Right forelimb (tissue), 1 donor: ENCODE measurements around the gene SENP8.
"Not testable (repeated sequence)": the region's sequence is repeated elsewhere in the genome, so short reads cannot be mapped to it uniquely, and the experiment has no call there.

Experiments
- DNase-seq: peaks from one replicate; pipeline ENCODE4 v3.0.0-alpha.2; 2018

SENP8 gene

DNA sequence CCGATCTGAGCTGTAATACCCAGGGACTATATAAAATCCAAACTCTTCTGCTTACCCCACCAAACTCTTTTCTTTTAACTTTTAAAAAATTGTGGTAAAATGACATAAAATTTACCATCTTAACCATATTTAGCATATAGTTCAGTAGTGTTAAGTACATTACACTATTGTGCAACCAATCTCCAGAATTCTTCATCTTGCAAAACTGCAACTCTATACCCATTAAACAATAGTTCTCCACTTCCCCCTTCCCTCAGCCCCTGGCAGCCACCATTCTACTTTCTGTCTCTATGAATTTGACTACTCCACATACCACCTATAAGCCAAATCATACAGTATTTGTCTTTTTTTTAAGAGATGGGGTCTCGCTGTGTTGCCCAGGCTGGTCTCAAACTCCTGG lies 38.7 kb downstream of the SENP8 start:
- no peak for DNase-seq

DNA sequence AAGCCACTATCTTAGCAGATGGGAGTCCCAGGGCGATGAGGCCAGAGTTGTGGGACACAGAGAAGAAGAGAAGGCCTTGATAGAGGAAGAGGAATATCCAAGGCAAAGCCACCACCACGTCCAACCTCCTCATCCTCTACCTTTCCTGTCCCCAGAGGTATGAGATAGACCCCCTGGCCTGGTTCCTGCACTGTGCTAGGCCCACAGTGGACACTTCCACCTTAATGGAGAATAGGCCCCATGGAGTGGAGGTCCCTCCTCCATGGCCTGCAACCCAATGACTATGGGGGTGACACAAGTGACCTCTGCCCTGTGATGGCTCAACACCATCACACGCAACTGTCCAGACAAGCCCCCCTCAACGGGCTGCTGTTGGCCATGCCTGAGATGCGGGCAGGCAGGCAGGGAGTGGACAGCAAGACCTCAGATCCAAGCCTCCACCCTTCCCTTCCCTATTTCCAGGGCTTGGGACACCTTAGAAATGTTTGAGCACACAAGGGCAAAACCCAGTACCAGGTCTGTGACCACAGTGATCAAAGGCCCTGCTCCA lies 42.6 kb downstream of the SENP8 start:
- DNase-seq = no peak

DNA sequence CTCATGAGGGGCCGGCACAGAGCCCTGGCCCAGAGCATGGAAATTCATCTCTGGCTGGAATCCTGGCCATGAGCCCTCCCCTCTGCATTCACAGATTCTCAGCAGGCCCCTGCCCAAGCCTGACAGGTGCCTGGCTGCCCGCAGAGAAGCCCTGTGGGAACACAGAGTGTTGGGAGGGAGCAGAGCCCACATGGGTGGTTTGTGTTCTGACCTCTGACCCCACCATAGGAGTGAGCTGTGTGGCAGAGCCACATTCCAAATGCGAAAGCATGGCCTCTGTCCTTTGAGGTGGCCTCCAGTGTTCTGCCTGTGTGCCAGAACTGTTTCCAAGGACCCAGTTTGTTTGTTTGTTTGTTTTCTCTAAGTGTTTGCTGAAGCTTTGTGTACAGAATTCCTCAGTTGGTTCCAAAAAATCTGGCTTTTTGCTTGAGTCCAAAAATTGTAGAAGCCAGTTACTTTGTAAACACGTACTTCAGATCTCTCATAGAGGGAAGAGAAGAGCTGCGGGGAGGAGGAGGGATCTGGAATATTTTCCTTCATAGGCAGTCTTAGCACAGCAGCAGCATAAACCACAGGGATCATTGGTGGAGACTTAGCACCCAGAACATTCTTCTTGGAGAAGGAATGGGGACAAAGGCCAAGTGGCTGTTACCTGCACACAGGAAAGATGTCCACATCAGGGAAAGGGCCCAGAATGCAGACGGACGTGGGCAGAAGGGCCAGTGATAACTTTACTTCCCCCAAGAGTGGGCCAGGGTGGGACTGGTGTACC lies 43.3 kb downstream of the SENP8 start:
- DNase-seq = no peak

DNA sequence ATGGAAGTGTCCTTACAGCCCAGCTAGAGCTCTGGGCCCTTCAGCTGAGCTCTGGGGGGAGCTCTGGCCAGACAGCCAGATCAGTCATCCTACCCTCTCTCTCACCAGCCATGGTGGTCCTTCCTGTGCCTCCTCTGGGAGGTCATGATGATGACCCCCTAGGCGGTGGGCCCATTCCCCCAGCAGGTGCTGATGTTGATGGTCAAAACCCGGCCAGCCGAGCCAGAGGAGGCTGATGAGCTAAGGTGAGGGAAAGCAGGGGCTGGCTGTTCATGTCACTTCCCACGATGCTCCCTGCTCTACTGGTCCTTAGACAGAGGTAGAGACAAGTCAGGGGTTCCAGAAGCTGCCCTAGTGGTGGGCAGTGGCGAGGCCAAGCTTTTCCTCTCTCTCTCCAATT lies 44.4 kb downstream of the SENP8 start:
- DNase-seq = no peak

DNA sequence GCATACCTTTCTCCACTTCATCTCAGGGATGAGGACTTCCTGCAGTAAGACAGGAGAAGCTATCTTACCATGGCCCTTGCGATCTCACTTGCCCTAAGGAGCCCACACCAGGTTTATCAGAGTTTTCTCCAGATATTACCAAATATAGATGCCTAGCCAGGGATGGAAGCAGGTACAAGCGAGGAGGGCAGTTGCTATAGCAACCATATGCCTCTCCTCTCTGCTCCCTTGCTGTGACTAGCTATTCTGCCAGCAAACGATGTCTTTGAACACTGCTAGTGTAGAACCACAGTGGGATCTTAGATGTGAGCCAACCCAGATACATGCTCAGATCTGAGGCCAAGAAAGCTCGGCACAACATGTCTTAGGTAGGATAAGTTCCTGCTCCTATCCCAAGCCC lies 45.5 kb downstream of the SENP8 start:
- no peak for DNase-seq

DNA sequence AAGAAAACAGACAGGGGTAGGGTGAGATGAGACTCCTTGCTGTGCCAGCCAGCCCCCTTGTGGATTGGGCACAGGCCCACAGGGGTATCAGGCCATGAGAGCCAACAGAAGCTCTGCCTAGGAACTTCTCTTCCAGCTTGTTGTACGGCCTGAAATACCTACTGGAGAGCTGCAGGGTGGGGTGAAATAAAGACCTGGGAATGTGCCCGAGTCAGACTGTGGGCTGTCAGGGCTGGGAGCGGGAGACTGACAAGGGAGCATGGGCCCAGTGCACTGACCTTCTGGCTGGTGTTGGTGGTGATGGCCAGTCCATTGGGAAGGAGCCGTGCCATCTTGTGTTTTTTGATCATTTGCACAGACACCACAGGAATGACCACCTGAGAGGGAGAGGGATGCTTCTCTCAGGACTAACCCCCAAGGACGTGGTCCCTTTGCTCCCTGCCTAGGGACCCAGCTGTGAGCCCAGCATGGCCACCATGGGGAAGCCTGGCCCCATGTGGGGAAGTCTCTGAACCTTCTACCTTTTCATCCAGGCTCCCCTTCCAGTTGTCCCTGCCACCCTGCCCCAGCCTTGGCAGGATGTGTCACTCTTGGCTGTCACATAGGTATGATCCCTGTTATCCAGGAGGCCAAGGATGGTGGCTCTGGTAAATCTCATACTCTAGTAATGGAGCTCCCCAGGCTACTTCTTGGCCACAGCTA lies 48.7 kb downstream of the SENP8 start:
- no peak for DNase-seq

DNA sequence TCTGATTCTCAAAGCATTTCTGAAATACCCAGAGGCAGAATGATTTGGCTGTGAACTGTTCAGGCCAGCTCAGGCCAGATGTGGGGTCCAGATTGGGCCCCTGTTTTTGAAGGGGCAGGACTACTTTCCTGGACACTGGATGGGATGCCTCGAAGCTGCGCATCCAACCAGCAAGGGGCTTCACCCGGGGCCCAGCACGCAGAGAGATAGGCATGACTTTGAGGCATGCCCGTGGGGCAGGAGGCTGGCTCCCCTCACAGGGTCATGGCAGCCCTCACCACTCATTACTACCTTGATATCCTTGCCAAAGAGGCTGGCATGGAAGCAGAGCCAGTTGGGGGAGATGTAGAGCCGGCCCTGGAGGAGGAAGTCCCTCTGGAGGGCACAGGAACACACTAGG lies 49.2 kb downstream of the SENP8 start:
- DNase-seq = no peak

DNA sequence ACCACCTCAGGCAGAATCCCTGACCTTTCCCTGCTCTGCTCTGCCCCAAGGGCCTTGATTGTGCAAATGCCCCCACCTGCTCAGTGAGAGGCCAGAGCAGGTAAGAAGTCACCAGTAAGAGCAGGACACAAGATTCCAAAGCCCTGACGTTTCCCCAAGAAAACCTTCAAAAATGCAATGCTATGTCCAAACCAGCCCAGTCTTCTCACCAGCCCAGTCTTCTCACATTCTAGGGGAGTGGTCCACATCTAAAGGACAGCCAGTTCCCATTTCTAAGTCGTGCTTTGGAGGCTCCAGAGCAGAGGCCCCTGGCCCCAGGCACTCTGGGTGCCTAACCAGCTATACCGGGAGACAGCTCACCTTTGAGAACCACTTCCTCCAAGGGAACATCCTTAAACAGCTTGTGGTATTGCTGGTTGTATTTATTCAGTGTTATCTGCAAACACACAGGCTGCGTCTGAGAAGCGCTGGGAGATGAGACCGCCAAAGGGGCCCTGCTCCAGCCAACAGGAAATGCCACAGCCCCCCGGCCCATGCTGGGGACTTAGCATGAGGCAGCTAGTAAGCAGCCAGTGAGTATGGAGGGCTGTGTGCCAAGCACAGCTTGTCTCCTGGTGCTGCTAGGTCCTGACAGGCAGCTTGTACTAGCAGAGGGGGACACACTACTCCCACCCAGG lies 50.1 kb downstream of the SENP8 start:
- no peak for DNase-seq

DNA sequence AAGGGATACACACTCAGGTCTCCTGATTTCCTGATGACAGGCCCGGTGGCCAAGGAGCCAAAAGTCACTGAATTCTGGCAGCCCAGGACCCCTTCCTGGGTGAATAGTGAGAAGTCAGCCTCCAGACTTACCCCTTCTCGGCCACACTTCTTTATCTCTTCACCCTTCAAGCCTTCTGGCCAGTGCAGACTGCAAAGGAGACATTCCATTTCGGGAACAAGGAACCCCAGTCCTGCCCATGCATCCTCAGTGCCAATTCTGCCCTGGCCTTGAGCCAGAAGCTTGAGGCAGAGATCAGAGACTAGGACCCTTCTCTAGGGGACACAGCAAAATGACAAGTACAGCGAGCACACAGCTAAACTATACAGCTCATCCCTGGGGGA lies 50.6 kb downstream of the SENP8 start:
- no peak for DNase-seq

DNA sequence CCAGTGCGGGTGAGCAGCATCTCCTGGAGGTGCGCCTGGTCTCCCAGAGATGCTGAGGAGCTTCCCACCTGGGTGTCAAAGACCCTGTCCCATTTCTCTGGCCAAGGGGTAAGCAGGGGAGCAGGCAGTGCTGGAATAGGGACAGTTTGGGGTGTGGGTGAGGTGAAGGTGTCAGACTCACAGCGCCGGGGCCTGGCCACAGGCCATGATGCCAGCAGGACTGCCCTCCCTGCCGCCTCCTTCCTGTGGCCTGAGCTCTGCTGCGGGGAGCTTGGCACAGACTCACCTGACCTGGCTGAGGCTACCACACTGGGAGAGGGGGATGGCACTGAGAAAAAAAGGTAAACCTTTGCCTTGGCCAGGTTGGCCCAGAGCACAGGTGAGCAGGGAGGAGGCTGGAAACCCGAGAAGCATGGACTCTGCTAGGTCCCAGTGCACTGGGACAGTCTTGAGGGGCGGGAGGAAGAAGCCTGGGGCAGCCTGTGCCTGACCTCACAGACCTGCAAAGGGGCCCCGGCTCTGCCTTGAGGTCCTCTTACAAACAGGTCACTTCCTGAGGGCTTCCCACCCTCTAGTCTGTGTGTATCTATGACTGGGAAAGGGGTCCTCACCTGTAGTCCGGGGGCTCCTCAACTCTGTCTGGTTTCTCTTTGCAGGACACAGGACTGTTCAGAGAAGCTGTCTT lies 51.2 kb downstream of the SENP8 start:
- DNase-seq = no peak

DNA sequence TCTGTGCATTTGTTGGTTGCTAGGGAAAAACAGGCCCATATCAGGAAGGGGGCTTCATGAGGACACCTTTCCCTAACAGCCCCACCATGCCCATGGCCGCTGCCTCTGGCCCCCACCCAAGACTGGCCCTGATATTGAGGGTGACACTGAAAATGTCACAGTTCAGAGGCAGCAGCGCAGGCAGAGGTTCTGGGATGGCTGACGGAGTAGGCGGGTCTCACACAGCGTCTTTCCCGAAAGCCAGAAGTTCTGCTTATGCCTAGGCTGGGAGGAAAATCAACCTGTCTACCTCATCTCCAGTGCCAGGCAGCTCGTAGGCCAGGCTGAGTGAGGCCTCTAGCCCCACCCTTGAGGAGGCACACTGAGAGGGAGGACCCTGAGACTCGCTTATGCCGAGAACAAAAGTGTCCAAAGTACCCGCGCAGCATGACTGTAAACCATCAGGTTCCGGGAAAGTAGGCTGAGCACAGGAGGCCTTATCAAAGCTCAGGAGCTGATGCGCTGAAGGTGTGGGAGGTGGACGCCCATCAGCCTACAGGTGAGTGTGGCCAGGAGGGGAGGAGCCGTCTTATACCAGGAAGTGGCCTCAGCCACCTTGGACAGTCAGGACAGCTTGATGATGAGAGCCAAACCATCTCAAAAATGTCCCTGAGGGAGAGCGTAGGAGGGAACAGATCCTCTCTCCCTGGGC lies 51.9 kb downstream of the SENP8 start:
- no peak for DNase-seq

DNA sequence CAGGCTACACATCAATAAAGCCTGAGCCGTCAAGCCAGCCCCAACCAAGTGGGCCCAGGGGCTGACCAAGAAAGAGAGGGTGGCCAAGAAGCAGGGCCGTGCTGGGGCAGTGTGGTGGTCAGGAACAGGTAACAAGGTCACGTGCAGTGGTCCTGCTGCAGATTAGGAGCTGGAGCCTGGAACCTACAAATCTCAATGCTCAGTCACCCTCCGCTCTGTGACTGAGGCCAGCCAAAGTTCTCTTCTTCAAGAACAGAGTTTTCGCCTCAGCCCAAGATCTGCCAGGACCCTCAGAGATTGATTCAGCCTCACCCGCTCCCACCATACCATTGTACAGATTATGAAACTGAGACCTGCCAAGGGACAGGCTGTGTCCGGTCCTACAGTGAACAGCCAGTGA lies 52.5 kb downstream of the SENP8 start:
- no peak for DNase-seq

DNA sequence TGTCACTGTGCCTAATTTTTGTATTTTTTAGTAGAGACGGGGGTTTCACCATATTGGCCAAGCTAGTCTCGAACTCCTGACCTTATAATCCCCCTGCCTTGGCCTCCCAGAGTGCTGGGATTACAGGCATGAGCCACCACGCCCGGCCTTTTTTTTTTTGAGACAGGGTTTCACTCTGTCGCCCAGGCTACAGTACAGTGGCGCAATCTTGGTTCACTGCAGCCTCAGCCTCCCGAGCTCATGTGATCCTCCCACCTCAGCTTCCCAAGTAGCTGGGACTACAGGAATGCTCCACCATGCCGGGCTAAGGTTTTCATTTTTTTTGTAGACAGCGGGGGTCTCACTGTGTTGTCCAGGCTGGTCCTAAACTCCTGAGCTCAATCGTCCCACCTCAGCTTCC lies 53.8 kb downstream of the SENP8 start:
- DNase-seq = not testable (repeated sequence)

DNA sequence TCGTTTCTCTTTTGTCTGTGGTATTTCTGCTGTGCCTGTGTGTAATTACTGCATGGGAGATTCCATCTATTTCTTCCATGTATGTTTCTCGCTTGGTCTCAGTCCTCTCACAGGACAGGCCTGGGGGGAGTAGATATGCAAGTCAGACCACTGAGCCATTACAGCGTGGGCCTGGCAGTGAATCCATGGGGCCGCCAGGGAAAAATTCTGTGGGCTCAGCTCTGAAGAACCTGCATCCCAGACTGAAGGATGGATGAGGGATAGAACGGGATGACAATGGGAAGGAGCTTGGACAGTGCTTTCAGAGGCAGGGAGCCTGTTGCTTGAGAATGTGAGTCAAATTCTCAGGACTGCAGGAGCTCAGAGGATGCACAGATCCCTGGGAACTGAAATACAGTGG lies 54.6 kb downstream of the SENP8 start:
- no peak for DNase-seq

DNA sequence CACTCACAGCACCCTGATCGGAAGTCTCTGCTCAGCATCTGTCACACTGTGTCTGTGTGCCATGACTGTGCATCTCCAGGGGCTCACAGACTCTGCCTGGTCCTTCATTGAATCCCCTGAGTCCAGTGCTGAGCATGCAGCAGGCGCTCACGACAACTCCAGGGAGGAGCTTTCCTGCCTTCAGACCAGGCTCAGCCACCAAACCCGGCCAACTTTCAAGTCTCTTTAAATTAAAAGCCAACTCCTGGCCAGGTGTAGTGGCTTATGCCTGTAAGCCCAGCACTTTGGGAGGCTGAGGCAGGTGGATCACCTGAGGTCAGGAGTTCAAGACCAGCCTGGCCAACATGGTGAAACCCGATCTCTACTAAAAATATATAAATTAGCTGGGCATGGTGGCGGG lies 55.2 kb downstream of the SENP8 start:
- DNase-seq = no peak

DNA sequence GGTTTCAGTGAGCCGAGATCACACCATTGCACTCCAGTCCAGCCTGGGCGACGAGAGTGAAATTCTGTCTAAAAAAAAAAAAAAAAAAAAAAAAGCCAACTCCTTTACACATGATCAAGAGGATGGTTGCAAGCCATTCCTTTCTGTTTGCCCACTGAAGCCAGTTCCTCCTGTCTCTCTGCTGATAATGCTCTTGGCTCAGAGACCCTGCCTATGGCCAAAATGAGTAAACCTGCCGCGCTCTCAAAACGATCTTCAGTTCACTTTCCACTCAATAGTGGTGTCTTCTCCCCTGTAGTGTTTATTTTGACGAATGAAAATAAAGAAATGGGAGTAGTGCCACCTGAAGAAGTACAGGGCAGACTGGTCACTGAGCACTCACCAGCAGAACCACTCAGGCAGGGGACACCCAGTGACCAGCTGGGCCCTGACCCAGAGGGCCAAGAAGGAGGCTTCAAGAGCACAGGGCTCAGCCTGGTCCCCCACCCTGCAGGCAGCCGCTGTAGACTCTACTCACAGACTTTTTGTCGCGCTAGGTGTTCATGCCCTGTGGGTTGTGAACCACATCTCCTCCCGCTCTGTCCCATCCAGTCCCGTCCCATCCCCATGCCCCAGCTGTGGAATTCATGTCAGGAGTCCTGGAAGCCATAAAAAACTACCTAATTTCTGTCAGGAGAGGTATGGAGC lies 55.8 kb downstream of the SENP8 start:
- DNase-seq = no peak

DNA sequence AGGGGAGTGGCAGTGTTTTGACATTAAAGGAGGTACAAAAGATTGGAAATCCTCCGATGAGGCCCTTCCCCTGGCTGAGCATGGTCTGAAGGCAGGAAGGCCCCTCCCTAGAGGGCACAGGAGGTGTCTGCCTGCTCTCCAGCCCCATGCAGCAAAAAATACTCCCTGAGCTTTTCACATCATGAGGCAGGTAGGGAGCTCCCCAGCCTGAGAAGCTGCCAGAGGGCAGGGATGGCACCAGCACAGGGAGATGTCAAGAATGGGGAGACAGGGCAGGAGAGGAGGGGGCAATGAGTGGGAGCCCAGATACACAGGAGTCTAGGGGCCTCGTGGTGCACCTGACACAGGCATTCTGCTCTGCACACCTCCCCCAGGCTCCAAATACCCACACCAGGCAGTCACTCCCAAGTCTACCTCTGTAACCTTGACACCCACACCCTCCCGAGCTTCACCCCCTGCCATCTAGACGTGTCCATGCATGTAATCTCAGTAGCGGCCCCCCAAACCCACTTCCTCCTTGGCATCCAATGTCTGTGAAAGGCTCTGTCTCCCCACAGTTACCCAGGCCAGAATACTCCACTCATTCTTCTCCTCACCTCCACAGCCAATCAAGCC lies 56.5 kb downstream of the SENP8 start:
- no peak for DNase-seq

DNA sequence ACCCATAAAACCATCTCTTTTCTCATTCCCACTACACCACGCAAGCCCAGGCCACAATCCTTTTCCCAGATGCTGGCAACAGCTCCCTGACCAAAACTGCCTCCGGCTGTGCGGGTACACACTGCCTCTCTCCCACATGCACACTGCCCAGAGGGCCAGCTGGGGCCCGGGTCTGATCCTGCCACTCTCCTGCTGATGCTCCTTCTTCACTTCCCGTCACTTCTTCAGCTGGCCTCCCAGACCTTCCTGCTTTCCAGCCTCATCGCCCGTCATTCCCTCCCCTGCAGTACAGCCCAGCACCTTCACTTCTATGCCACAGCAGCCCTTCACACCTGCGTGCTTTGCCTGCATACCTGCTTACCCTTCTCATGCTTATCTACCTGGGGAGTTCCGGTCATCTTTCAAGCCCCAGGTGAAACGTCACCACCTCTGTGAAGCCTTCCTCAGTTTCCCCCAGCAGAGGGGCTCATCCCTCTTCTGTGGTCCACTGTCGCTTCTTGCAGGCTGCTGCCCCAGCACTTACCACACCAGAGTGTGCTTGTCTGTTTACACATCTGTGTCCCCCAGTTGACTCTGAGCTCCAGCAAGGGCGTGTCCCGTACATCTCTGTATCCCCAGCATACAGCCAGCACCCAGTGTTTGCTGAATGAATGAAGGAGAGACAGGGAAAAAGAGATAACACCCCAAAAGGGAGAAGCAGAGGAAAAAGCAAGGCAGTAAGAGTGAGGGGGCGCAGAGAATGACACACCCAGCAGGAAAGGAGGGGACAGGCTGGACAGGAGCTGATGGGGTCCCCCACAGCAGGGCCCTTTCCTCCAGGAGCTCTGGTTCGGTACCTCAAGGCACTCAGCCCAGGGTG lies 57.2 kb downstream of the SENP8 start:
- DNase-seq = no peak

DNA sequence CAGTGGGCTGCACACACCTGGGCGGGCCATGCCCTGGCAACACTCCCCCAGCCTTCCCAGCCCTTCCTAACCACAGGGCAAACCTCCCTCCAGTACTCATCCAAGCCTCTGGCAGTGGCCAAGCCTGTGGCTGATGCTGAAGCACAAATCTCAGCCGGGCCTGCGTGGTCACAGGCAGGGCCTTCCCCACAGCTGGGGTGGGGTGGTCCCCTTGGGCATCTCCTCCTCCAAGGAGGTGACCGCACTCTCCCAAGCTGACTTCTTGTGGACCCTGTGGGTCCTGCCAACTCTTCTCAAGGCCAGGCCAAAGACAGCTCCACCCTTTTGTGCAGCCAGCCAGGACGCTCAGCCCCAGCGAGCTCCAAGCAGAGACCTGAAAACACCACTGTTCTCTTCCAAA lies 58.0 kb downstream of the SENP8 start:
- no peak for DNase-seq

DNA sequence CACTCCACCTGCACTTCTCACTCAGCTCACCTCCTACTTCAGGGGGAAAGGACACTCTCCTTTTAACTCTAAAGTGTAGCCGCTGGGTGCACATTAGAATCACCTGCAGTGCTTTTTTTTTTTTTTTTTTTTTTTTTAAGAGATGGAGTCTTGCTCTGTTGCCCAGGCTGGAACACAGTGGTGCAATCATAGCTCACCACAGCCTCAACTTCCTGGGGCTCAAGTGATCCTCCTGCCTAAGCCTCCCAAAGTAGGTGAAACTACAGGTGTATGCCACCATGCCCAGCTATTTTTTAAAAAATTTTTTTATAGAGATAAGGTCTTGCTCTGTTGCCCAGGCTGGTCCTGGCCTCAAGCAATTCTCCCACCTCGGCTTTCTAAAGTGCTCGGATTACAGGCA lies 58.5 kb downstream of the SENP8 start:
- DNase-seq = no peak
